Stimulated activated CD8-positive, alpha-beta memory T cell treated with anti-CD3 and anti-CD28 coated beads, Interleukin-4, amount 100 ng/mL, for 4 hours (primary cell): ENCODE data around the gene CBX4.

Experiments
- DNase-seq, 2 donors: peaks; one replicate each; pipeline ENCODE4 v3.0.0-alpha.2; 2020; ENCODE audit warnings: low read depth in 2 of 2, low spot score in 1 of 2

Gene CBX4

GRCh38 chr17:79790805-79791734 is 48.2 kb downstream of the CBX4 start:
- no peak for DNase-seq

DNA sequence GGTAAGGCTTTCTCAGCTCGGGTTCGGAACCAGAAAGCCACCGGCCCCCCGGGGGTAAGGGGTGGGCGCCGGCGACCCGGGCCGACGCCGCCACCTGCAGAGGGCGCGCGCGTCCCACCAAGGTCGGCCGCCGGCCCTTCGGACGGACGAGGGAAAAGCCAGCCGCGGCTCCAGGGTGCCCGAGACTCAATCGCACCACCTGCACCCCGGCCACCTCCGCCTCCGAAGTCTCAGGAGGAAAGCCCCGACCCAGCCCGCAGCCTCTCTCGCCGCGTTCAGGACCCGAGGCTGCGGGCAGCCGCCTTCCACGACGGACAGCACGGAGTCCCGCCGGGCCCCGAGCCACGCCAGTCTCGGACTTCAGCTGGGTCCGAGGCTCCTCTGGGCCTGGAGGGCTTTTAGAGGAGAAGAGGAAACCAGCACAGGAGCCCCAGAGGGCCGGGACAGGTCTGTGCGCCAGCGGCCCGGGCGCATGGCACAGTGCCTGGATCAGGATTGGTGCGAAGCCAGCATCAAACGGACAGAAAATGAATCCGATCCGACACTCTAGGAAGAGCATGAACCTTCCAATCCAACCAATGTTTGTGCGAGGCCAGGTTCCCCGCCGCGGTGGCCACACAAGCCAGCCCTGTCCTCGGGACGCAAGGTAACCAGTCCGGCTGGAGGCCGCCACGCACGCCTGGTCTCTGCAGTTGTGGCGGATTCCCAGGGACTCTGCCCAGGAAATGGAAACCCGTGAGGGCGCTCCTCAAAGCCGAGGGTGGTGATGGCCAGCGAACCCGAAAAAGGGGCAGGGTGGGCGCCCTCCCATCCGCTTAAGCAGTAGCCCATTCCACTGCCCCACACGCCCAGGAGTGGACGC is 49.1 kb downstream of the CBX4 start:
- no peak for DNase-seq

DNA sequence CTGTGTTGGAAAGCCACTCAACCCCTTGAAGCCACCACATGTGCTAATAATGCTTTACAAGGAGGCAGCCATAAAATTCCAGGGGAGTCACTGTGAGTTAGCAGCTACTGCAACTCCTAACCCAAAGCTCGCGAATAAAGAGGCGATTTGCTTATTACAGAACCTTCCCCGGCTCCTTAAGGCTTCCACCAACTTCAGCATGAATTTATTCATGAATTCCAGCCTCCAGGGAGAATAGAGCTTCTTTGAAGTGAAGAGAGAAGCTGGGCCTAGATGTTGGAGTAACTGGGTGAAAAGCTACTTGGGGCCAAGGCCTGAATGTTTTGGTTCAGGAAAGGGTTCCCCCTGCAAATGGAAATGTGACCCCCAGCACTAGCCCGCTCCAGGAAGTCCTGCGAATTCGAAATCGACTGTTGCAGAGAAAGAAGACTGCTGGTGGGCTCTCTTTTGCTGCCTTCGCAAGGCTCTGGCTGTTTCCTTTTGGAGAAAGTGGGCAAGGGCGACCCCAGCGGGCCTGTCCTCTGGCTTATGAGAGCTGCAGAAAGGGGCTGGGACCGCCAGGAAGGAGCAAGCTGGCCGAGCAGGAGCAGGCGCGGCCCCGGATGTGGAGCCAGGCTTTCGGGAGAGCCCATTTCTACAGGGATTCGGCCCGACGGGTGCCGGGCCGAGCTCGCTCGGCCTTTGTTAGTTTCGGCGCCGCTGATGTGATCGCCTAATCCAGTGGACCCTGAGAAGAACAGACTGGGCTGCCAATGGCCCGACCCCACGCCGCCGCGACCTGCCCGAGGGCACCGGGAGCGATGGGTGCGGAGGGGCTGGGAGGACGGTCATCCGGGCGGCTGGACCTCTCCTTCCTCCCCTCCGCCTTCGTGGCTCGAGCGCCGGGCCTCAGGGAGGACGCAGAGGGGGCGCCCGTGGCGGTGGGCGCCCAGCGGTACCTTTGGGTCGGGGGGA is 50.0 kb downstream of the CBX4 start:
- no peak for DNase-seq

GRCh38 chr17:79788455-79788854 is 50.8 kb downstream of the CBX4 start:
- DNase-seq = no peak

- DNase-seq = no peak
These were observed 52.2 kb downstream of the CBX4 start for GRCh38 chr17:79786930-79787643.

DNA sequence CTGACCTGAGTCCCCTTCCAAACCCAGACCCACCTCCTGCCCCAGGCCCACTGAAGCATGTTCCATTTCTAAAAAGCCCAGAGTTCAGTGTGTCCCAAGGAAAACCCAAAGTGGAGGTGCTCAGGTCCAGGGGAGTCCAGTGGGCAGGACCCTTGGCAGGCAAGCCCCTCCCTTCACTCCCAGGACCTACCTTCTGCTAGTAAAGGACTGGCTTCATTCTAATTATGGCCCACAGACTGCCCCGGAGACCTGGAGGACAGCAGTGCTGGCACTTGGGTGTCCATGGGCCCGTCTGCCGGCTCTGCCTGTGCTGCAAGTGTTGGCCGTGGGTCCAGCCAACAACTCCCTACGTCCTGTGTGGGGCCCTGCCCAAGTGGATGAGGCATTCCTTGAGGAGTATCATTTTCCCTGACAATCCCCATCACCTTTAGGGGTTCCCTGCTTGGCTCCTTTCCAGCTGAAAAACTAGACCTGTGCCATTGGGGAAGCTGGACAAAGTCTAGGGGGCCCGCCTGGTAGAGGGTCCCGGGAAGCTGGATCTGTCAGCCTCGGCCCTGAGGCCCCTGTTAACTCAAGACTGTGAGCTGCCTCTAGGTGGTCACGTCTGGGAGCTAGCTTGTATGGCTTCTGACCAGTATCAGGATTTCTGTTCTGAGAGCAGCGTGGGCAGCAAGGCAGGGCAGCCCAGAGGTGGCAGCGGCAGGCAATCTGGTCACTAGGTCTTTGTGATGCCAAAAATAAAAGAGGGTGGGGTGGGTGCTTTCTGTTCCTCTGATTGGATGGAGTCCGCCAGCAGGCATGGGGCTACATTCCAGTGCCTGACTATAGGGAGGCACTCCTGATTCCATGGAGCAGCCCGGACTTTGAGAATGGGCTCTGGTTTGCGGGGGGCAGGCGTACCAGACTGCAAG is 53.1 kb downstream of the CBX4 start:
- DNase-seq = no peak

DNA sequence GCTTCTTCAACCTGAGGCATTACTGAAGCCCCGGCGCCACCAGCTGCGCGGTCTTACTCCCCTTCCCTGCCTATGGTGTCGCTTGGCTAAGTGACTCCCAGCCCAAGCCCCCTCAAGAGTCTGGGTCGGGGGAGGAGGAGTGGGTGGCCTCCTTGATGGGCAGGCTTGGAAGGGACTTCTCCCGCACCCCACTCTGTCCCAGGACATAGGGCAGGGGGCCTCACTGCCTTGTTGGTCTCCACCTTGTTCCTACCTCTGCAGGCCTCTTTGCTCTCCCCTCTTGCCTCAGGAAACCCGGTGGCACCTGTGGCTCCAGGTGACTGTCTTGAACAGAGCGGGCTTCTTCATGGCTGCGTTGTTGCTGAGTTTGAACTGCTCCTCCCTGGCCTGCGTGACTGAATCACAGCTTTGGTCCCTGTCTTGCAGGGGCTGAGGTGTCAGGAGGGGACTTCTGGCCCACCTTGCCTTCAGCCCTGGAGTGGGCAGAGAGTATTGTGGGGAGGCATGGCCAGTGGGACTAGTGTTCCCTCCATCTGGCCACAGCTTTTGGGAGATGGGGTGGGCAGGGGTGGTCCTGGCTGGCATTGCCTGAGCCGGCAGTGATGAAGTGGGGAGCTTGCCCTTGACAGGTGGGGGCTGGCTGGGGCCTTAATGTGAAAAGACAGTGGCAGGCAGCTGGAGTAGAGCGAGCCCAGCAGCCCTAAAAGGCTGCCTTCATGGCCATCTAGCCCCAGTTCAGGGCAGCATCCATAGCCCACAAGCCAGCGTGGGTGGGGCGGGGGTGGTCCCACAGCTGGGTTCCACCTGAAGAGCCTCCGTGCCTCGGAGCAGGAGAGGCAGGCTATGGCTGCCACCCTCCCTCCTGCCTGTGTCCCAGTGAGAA is 54.0 kb downstream of the CBX4 start:
- no peak for DNase-seq

GRCh38 chr17:79784353-79785016 is 54.8 kb downstream of the CBX4 start:
- DNase-seq = no peak

DNA sequence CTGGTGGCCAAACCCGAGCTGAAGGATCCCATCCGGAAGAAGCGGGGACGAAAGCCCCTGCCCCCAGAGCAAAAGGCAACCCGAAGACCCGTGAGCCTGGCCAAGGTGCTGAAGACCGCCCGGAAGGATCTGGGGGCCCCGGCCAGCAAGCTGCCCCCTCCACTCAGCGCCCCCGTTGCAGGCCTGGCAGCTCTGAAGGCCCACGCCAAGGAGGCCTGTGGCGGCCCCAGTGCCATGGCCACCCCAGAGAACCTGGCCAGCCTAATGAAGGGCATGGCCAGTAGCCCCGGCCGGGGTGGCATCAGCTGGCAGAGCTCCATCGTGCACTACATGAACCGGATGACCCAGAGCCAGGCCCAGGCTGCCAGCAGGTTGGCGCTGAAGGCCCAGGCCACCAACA is 55.3 kb downstream of the CBX4 start:
- DNase-seq = no peak
